Heart right ventricle (tissue), 16 donors: ENCODE results near the gene MGA. TPM values are rescaled to one million over a fixed set of nuclear protein-coding genes. Genes with fewer than 3 reads are reported as not detected.

ENCODE experiments used
- ATAC-seq, 8 donors: fragments of 200-7000 bp; cut with Tn5 transposase; one replicate each; pipeline ENCODE4 v1.9.1; 2020; ENCODE audit warnings: mild to moderate bottlenecking in 8 of 8, moderate library complexity in 8 of 8, moderate number of reproducible peaks in 1 of 8
- DNase-seq, 2 donors: peaks; one replicate each; pipeline ENCODE4 v3.0.0-alpha.2; 2020
- H3K27ac ChIP-seq, 10 donors: fragments of 200-600 bp; sonication (generic) in 2 of 10; one replicate each; pipeline versions ENCODE4 v1.5.0 to v1.8.0; 2020 to 2022; ENCODE audit warnings: mild to moderate bottlenecking in 3 of 10
- H3K27me3 ChIP-seq, 7 donors: fragments of 200-600 bp; one replicate each; pipeline ENCODE4 v1.8.0; 2021 to 2022; ENCODE audit warnings: mild to moderate bottlenecking in 2 of 7
- H3K36me3 ChIP-seq, 9 donors: fragments of 200-600 bp; sonication (generic) in 1 of 9; one replicate each; pipeline versions ENCODE4 v1.5.0 to v1.8.0; 2020 to 2022; ENCODE audit warnings: mild to moderate bottlenecking in 2 of 9
- H3K4me1 ChIP-seq, 9 donors: fragments of 200-600 bp; sonication (generic) in 1 of 9; one replicate each; pipeline versions ENCODE4 v1.5.0 to v1.8.0; 2020 to 2022; ENCODE audit warnings: mild to moderate bottlenecking in 4 of 9
- H3K4me3 ChIP-seq, 10 donors: fragments of 200-600 bp; sonication (generic) in 2 of 10; one replicate each; pipeline versions ENCODE4 v1.5.0 to v1.8.0; 2020 to 2022; ENCODE audit warnings: mild to moderate bottlenecking in 7 of 10, moderate library complexity in 2 of 10
- H3K9me3 ChIP-seq, 11 donors: fragments of 200-600 bp in 10 of 11; sonication (generic) in 2 of 11; one replicate each; pipeline versions ENCODE4 v1.5.0 to v1.8.0; 2013 to 2022; ENCODE audit warnings: mild to moderate bottlenecking in 2 of 11, control low read depth in 1 of 11, moderate library complexity in 1 of 11
- CTCF ChIP-seq, 9 donors: fragments of 200-600 bp; sonication (generic) in 2 of 9; IDR thresholded peaks; one replicate each; pipeline versions ENCODE4 v1.5.0 to v1.8.0; 2021 to 2022; ENCODE audit warnings: antibody characterized with exemption in 9 of 9, mild to moderate bottlenecking in 5 of 9, moderate library complexity in 1 of 9
- WGBS, 2 donors: extraction: QIAGEN DNeasy Blood & Tissue Kit; methylation state at CpG; one replicate each; pipeline ENCODE4 v1.1.7; 2013; ENCODE audit warnings: inconsistent platforms in 1 of 2; 5-methylcytosine and 5-hydroxymethylcytosine counted together
- intact Hi-C, 10 donors: fragments of 100-400 bp; cut with DNase I; formaldehyde crosslinking; loops; one replicate each; pipeline versions ENCODE4 v1.11.1 to v1.14.2; 2022
- polyA plus RNA-seq, 2 donors: library from polyadenylated mRNA; stranded (reverse); fragments of 200-250 nt; gene quantifications; one replicate each; pipeline ENCODE4 v1.2.3, GENCODE V29; 2013
- total RNA-seq, 10 donors: library from RNA; stranded (reverse); fragmentation: NEBNext Ultra II Directional in 3 of 10; extraction: Animal tissue kit (Norgen Biotek cat#: 25700) in 3 of 10; gene quantifications; one replicate each; pipeline versions ENCODE4 v1.2.1 to v1.2.4, GENCODE V29; 2021 to 2023
- donor health status: Arrhythmogenic right ventricular cardiomyopathy.
- donor health status: ischemic (EF 13 %, LVEDD 7.1; RV severe dilation, severe dysfunction).
- donor health status: healthy with polysubstance abuse.
- donor health status: DM: no; HTN: yes; CAD: no.
- donor health status: DM: no; HTN: no; CAD: no.
- donor health status: ischemic (EF 25% LVEDD 6.9; RV normal size, moderate dysfunction).
- donor health status: ischemic (EF 25% LVEDD 5.7; RV mildly dilated, moderate dysfunction).
- donor health status: healthy.
- donor health status: DM: yes; HTN: yes; CAD: no.
- donor health status: Ischemic cardiomyopathy.
- donor health status: ischemic (EF 35%, LVEDD 5.7; RV mildly dilated, moderate dysfunction).
- donor health status: nonischemic (EF 11% LVEDD 7.7; RV severe dilation, severe dysfunction).
- donor health status: DM: yes; HTN: yes; CAD: no.
- donor health status: PGD.
- donor health status: ischemic (EF 29% LVEDD 5.4; RV normal size, mild dysfunction).
- donor health status: nonischemic (EF 23%, LVEDD 6.1; RV moderate dilation, normal function).

The MGA gene
- total and polyA plus RNA-seq, 12 donors = 1.6 to 45.3 (median 34.4) TPM

GRCh38 chr15:41801850-41802455 is 141.7 kb downstream of the MGA start:
- ATAC-seq (no peak), DNase-seq (no peak)
- H3K4me1 ChIP-seq = peaks cover 0 to 35% (median 8%) of the 10 kb centered on the region in 9 donors
- 94 to 95% methylated on average over 3 of the region's 3 CpGs for WGBS, 2 donors
- no peaks in the 10 kb centered on the region for H3K9me3 ChIP-seq
- H3K27me3 ChIP-seq = no peaks in the 10 kb centered on the region
- no peak for TF ChIP-seq CTCF (IDR thresholded peaks at IDR 0.05)
- H3K4me3 ChIP-seq = no peak overlapping the region
- no peak overlapping the region for H3K27ac ChIP-seq
- peaks cover 0 to 31% (median 8%) of the 10 kb centered on the region in 9 donors for H3K36me3 ChIP-seq
- intact Hi-C loops = loop anchor here in 1 of 10 donors (10.0 kb wide), 1 partner anchor 197 kb away; no protein-coding TSS in a partner anchor

- Histone ChIP-seq H3K9me3 (no peaks in the 10 kb centered on the region), H3K27ac (no peak overlapping the region), H3K36me3 (peaks cover 0 to 30% (median 8%) of the 10 kb centered on the region in 9 donors), H3K27me3 (no peaks in the 10 kb centered on the region), H3K4me3 (no peak overlapping the region), H3K4me1 (peaks cover 0 to 27% (median 3%) of the 10 kb centered on the region in 9 donors)
- peak in 2 of 8 donors; percentile 13 to 18 for ATAC-seq
- no peak for DNase-seq
- WGBS, 2 donors = 96 to 98% methylated on average over 2 of the region's 2 CpGs
- intact Hi-C loops = loop anchor here in 1 of 10 donors (10.0 kb wide), 1 partner anchor 200 kb away; no protein-coding TSS in a partner anchor
- TF ChIP-seq CTCF (IDR thresholded peaks at IDR 0.05) = no peak
Measured at GRCh38 chr15:41804361-41804760, 144.2 kb downstream of the MGA start.

GRCh38 chr15:41804916-41805666 is 144.9 kb downstream of the MGA start:
- Histone ChIP-seq H3K27ac (no peak overlapping the region), H3K36me3 (peaks cover 0 to 22% (median 8%) of the 10 kb centered on the region in 9 donors), H3K9me3 (no peaks in the 10 kb centered on the region), H3K4me1 (peaks cover 0 to 32% (median 6%) of the 10 kb centered on the region in 9 donors), H3K4me3 (no peak overlapping the region), H3K27me3 (no peaks in the 10 kb centered on the region)
- peak in 1 of 8 donors; percentile 13 for ATAC-seq
- no peak for DNase-seq
- TF ChIP-seq CTCF (IDR thresholded peaks at IDR 0.05) = no peak
- intact Hi-C loops = loop anchor here in 1 of 10 donors (10.0 kb wide), 1 partner anchor 200 kb away; no protein-coding TSS in a partner anchor
- WGBS, 2 donors = 67 to 69% methylated on average over 8 of the region's 8 CpGs

- 86 to 90% methylated on average over 3 of the region's 3 CpGs for WGBS, 2 donors
- peaks cover 0 to 16% (median 4%) of the 10 kb centered on the region in 9 donors for H3K36me3 ChIP-seq
- H3K27me3 ChIP-seq = no peaks in the 10 kb centered on the region
- no peak for DNase-seq
- H3K4me3 ChIP-seq = no peak overlapping the region
- TF ChIP-seq CTCF (IDR thresholded peaks at IDR 0.05) = no peak
- peaks cover 0 to 32% (median 6%) of the 10 kb centered on the region in 9 donors for H3K4me1 ChIP-seq
- intact Hi-C loops = loop anchor here in 1 of 10 donors (10.0 kb wide), 1 partner anchor 201 kb away; no protein-coding TSS in a partner anchor
- no peaks in the 10 kb centered on the region for H3K9me3 ChIP-seq
- ATAC-seq = no peak
- H3K27ac ChIP-seq = no peak overlapping the region
Measured at GRCh38 chr15:41805711-41806110, 145.5 kb downstream of the MGA start.
